Transverse colon (tissue), 4 donors: ENCODE measurements around the gene CMPK1.

ENCODE experiments used
- POLR2A ChIP-seq: fragments of 450-650 bp; IDR thresholded peaks from one replicate; pipeline ENCODE4 v1.6.1; 2016; ENCODE audit warnings: antibody characterized with exemption, mild to moderate bottlenecking, moderate library complexity
- POLR2AphosphoS5 ChIP-seq, 3 donors: sonication (generic); formaldehyde crosslinking; IDR thresholded peaks; one replicate each; pipeline ENCODE4 v1.6.1; 2016; ENCODE audit warnings: antibody characterized with exemption in 3 of 3
- TF ChIP-seq, protein P1 (sequence below), 5 experiments: fragments of 200-600 bp in 3 of 5; fragments of 450-650 bp in 2 of 5; sonication (generic) in 3 of 5; IDR thresholded peaks; 1 replicate in 2 of 5; 2 replicates in 3 of 5; pipeline ENCODE4 v1.5.1; 2016 to 2017; ENCODE audit warnings: antibody characterized with exemption in 5 of 5, inconsistent platforms in 3 of 5, mild to moderate bottlenecking in 2 of 5, moderate library complexity in 1 of 5

DNA sequence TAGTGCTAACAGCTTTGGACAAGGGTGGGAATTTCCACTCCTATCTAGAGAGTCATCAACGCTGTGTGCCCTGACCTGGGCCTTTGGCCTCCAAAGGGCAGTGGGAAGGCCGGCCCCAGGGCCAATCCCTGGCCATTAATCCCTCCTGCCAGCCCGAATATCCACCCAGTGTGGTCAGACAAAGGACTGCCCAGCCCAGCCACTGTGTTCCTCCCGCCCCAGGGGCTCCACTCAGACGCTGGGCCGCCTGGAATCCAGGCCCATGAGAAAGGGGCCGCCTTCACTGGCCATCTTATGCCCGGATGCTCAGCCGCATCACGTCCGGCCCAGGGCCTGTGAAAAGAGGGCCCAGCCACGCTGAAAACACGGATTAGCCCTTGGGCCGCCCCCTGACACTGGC lies 78.8 kb downstream of the CMPK1 start:
- TF ChIP-seq, protein P1, sequence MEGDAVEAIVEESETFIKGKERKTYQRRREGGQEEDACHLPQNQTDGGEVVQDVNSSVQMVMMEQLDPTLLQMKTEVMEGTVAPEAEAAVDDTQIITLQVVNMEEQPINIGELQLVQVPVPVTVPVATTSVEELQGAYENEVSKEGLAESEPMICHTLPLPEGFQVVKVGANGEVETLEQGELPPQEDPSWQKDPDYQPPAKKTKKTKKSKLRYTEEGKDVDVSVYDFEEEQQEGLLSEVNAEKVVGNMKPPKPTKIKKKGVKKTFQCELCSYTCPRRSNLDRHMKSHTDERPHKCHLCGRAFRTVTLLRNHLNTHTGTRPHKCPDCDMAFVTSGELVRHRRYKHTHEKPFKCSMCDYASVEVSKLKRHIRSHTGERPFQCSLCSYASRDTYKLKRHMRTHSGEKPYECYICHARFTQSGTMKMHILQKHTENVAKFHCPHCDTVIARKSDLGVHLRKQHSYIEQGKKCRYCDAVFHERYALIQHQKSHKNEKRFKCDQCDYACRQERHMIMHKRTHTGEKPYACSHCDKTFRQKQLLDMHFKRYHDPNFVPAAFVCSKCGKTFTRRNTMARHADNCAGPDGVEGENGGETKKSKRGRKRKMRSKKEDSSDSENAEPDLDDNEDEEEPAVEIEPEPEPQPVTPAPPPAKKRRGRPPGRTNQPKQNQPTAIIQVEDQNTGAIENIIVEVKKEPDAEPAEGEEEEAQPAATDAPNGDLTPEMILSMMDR (IDR thresholded peaks at IDR 0.05), result no peak
- TF ChIP-seq POLR2AphosphoS5 (IDR thresholded peaks at IDR 0.05), result no peak
- no peak for TF ChIP-seq POLR2A
